Endothelial cell (in vitro differentiated cells): ENCODE measurements around the gene TRAPPC12. TPM values are rescaled to one million over a fixed set of nuclear protein-coding genes. Genes with fewer than 3 reads are reported as not detected.
A peak's percentile ranks its signal among the peaks of the same experiment; 100 is the strongest.

ENCODE experiments used
- DNase-seq: peaks from one replicate; pipeline ENCODE4 v3.0.0; 2021; ENCODE audit warnings: low spot score
- H3K27ac Mint-ChIP-seq: one replicate; pipeline ENCODE4 v1.8.0; 2021; ENCODE audit warnings: mixed read lengths, inconsistent platforms; ENCODE audit not compliant: unreplicated experiment
- H3K27me3 Mint-ChIP-seq: one replicate; pipeline ENCODE4 v1.8.0; 2021; ENCODE audit warnings: mild to moderate bottlenecking, moderate library complexity, mixed read lengths, inconsistent platforms; ENCODE audit not compliant: unreplicated experiment
- H3K36me3 Mint-ChIP-seq: one replicate; pipeline ENCODE4 v1.8.0; 2021; ENCODE audit warnings: mild to moderate bottlenecking, low read depth, mixed read lengths, inconsistent platforms; ENCODE audit not compliant: unreplicated experiment
- H3K4me1 Mint-ChIP-seq: one replicate; pipeline ENCODE4 v1.8.0; 2021; ENCODE audit warnings: mild to moderate bottlenecking, mixed read lengths, inconsistent platforms; ENCODE audit not compliant: unreplicated experiment
- H3K4me3 Mint-ChIP-seq: one replicate; pipeline ENCODE4 v1.8.0; 2021; ENCODE audit warnings: mild to moderate bottlenecking, mixed read lengths, inconsistent platforms; ENCODE audit not compliant: unreplicated experiment
- H3K9me3 Mint-ChIP-seq: one replicate; pipeline ENCODE4 v1.8.0; 2021; ENCODE audit warnings: mixed read lengths, inconsistent platforms; ENCODE audit not compliant: unreplicated experiment
- CTCF ChIP-seq: fragments of 200-600 bp; sonication (generic); IDR thresholded peaks from one replicate; pipeline ENCODE4 v1.5.0; 2021; ENCODE audit warnings: antibody characterized with exemption; ENCODE audit not compliant: unreplicated experiment
- total RNA-seq: library from RNA; stranded (reverse); fragmentation: NEBNext Ultra II Directional; extraction: Animal tissue kit (Norgen Biotek cat#: 25700); gene quantifications from one replicate; pipeline ENCODE4 v1.2.1, GENCODE V29; 2021; ENCODE audit not compliant: unreplicated experiment

TRAPPC12 gene
- total RNA-seq, 1 donor from 2014 or later: 105 TPM

- Mint-ChIP-seq H3K9me3 (no peaks in the 10 kb centered on the region), H3K27ac (no peak overlapping the region), H3K36me3 (peaks cover 19% of the 10 kb centered on the region), H3K4me1 (peaks cover 4% of the 10 kb centered on the region), H3K27me3 (peaks cover 4% of the 10 kb centered on the region), H3K4me3 (no peak overlapping the region)
- no peak for TF ChIP-seq CTCF
- DNase-seq: no peak
Measured at GRCh38 chr2:3479430-3480320, 100.2 kb downstream of the TRAPPC12 start.

GRCh38 chr2:3480352-3481010 lies 101.0 kb downstream of the TRAPPC12 start:
- H3K9me3 Mint-ChIP-seq: no peaks in the 10 kb centered on the region
- peak overlapping the region; percentile 8 for H3K4me3 Mint-ChIP-seq
- no peak for DNase-seq
- no peak for TF ChIP-seq CTCF
- H3K27ac Mint-ChIP-seq: no peak overlapping the region
- peaks cover 20% of the 10 kb centered on the region for H3K36me3 Mint-ChIP-seq
- H3K27me3 Mint-ChIP-seq: peaks cover 6% of the 10 kb centered on the region
- peaks cover 4% of the 10 kb centered on the region for H3K4me1 Mint-ChIP-seq

GRCh38 chr2:3481011-3481400 lies 101.5 kb downstream of the TRAPPC12 start:
- no peak overlapping the region for H3K4me3 Mint-ChIP-seq
- peaks cover 24% of the 10 kb centered on the region for H3K36me3 Mint-ChIP-seq
- no peaks in the 10 kb centered on the region for H3K9me3 Mint-ChIP-seq
- H3K4me1 Mint-ChIP-seq: peaks cover 4% of the 10 kb centered on the region
- no peak for DNase-seq
- H3K27me3 Mint-ChIP-seq: peaks cover 6% of the 10 kb centered on the region
- H3K27ac Mint-ChIP-seq: no peak overlapping the region
- no peak for TF ChIP-seq CTCF

GRCh38 chr2:3481736-3482362 lies 102.4 kb downstream of the TRAPPC12 start:
- no peak for TF ChIP-seq CTCF
- peaks cover 4% of the 10 kb centered on the region for H3K4me1 Mint-ChIP-seq
- no peak overlapping the region for H3K27ac Mint-ChIP-seq
- peaks cover 6% of the 10 kb centered on the region for H3K27me3 Mint-ChIP-seq
- no peak for DNase-seq
- H3K36me3 Mint-ChIP-seq: peaks cover 24% of the 10 kb centered on the region
- H3K4me3 Mint-ChIP-seq: no peak overlapping the region
- H3K9me3 Mint-ChIP-seq: no peaks in the 10 kb centered on the region
